ENCODE measurements around the gene SND1. TPM values are rescaled to one million over a fixed set of nuclear protein-coding genes. Genes with fewer than 3 reads are reported as not detected.

SND1 gene
- total RNA-seq, 4 donors from 2014 or later, result 70.8 to 141 (median 85.7) TPM

DNA sequence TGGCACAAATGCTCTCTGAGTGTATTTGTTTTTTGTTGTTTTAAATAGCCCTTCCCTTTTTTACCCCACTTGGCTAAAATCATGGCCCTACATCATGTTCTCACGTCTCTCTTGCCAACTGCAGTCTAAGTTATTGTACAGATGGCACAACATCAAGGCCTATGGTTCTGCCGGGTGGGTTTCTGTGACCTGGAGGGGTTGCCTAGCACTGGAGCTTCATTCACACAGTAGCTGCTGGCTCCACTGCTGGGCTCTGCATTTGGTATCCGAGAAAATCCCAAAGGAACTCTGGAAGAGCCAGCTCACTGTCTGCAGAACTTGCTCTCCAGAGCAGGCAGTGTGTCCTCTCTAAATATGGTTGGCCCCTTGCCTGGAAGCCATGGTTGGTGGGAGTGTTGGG lies 258.7 kb downstream of the SND1 start:
- H3K4me1 ChIP-seq, result peaks cover 0 to 18% (median 3%) of the 10 kb centered on the region in 4 donors
- H3K27ac ChIP-seq, result no peak overlapping the region
- 38 to 47% methylated on average over 3 of the region's 3 CpGs for WGBS, 2 donors
- H3K27me3 ChIP-seq, result no peaks in the 10 kb centered on the region
- H3K9me3 ChIP-seq, result no peaks in the 10 kb centered on the region
- no peak overlapping the region for H3K4me3 ChIP-seq
- H3K36me3 ChIP-seq, result no peaks in the 10 kb centered on the region
- no peak for TF ChIP-seq POLR2A (IDR thresholded peaks at IDR 0.05)
- no peak for TF ChIP-seq CTCF (IDR thresholded peaks at IDR 0.05)
- TF ChIP-seq EP300 (IDR thresholded peaks at IDR 0.05), result no peak
- DNase-seq (ENCODE audit: low spot score in 2 of 2), result no peak

DNA sequence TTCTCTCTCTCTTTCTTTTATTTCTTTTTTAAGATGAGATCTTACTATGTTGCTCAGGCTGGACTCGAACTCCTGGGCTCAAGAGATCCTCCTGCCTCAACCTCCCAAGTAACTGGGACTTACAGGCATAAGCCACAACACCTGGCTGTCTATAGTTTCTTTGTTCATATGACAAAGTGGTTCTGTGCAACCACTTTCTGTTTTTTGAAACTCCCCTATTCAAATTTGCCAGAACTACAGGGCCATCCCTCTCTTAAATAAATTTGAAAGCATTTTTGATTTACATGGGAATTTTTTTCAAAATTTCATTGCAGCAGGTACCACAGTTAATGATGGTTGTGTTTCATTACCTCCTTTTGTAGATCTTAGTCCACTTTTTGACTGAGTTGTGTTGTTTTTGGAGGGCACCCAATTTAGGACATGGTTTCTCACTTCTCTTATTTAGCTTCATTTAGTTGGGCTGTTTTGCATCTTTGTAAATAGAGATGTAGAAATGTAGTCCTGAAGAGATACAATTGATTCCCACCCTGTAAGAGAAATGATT lies 260.0 kb downstream of the SND1 start:
- no peak for TF ChIP-seq EP300 (IDR thresholded peaks at IDR 0.05)
- TF ChIP-seq POLR2A (IDR thresholded peaks at IDR 0.05), result no peak
- TF ChIP-seq CTCF (IDR thresholded peaks at IDR 0.05), result no peak
- DNase-seq (ENCODE audit: low spot score in 2 of 2), result no peak
- H3K27me3 ChIP-seq, result no peaks in the 10 kb centered on the region
- H3K36me3 ChIP-seq, result no peaks in the 10 kb centered on the region
- peaks cover 0 to 11% (median 3%) of the 10 kb centered on the region in 4 donors for H3K4me1 ChIP-seq
- 87 to 100% methylated on average over 1 of the region's 1 CpG for WGBS, 2 donors
- H3K4me3 ChIP-seq, result no peak overlapping the region
- no peaks in the 10 kb centered on the region for H3K9me3 ChIP-seq
- H3K27ac ChIP-seq, result no peak overlapping the region

DNA sequence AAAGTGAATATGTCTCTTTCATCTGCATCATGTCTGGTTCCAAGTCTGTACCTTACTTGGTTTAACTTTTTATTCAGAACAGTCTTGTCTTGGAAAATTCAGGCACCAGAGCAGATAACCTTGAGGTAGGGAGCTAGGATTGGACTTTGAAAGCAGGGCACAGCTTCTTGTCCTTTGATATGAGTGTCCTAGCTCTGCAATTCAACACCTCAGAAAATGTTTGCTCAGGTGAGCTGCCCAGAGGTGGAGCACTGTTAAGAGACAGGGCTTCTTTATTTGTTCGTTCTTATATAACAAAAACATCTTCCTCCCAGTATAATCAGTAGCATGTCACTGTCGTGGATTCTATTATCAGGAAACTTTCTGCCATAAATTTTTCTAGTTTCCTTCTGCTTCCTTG lies 260.9 kb downstream of the SND1 start:
- H3K9me3 ChIP-seq, result no peaks in the 10 kb centered on the region
- DNase-seq (ENCODE audit: low spot score in 2 of 2), result no peak
- 54 to 57% methylated on average over 2 of the region's 2 CpGs for WGBS, 2 donors

GRCh38 chr7:127913686-127914085 lies 261.7 kb downstream of the SND1 start:
- Histone ChIP-seq H3K27me3 (no peaks in the 10 kb centered on the region), H3K4me1 (peaks cover 0 to 5% (median 3%) of the 10 kb centered on the region in 4 donors), H3K36me3 (no peaks in the 10 kb centered on the region), H3K27ac (no peak overlapping the region), H3K9me3 (no peaks in the 10 kb centered on the region), H3K4me3 (no peak overlapping the region)
- TF ChIP-seq EP300 (IDR thresholded peaks at IDR 0.05) (no peak), POLR2A (IDR thresholded peaks at IDR 0.05) (no peak), CTCF (IDR thresholded peaks at IDR 0.05) (no peak)
- WGBS, 2 donors, result 41 to 52% methylated on average over 2 of the region's 2 CpGs
- no peak for DNase-seq (ENCODE audit: low spot score in 2 of 2)

More for the DNA sequence above, 260.9 kb downstream of the SND1 start:
- Histone ChIP-seq H3K4me1 (peaks cover 0 to 5% (median 3%) of the 10 kb centered on the region in 4 donors), H3K4me3 (no peak overlapping the region), H3K27me3 (no peaks in the 10 kb centered on the region), H3K27ac (no peak overlapping the region), H3K36me3 (no peaks in the 10 kb centered on the region)
- no peak for TF ChIP-seq EP300 (IDR thresholded peaks at IDR 0.05)
- TF ChIP-seq CTCF (IDR thresholded peaks at IDR 0.05), result no peak
- TF ChIP-seq POLR2A (IDR thresholded peaks at IDR 0.05), result no peak

DNA sequence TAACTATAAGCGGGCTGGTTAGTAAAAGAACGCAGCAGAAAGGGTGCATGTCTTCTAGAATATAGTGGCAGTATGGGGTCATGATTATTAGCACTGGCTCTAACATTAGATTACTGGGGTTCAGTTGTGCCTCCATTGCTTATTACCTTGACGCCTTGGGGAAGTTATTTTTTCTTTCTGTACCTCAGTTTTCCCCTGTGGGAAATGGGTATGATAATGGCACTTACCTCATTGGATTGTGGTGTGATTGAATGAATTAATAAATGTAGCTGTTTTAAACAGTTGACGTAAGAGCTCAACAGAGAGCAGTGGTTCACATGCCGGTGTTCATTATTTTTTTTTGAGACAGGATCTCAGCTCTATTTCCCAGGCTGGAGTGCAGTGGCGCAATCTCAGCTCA lies 262.7 kb downstream of the SND1 start:
- Histone ChIP-seq H3K4me3 (no peak overlapping the region), H3K36me3 (no peaks in the 10 kb centered on the region), H3K27ac (no peak overlapping the region), H3K27me3 (no peaks in the 10 kb centered on the region), H3K9me3 (no peaks in the 10 kb centered on the region), H3K4me1 (peaks cover 0 to 5% (median 3%) of the 10 kb centered on the region in 4 donors)
- TF ChIP-seq CTCF (IDR thresholded peaks at IDR 0.05) (no peak), EP300 (IDR thresholded peaks at IDR 0.05) (no peak), POLR2A (IDR thresholded peaks at IDR 0.05) (no peak)
- WGBS, 2 donors, result 93 to 94% methylated on average over 6 of the region's 6 CpGs
- no peak for DNase-seq (ENCODE audit: low spot score in 2 of 2)
